Measurements from ENCODE around the gene CRB2. TPM values are rescaled to one million over a fixed set of nuclear protein-coding genes. Genes with fewer than 3 reads are reported as not detected.

The CRB2 gene
- polyA plus RNA-seq, 1 experiment = not detected

DNA sequence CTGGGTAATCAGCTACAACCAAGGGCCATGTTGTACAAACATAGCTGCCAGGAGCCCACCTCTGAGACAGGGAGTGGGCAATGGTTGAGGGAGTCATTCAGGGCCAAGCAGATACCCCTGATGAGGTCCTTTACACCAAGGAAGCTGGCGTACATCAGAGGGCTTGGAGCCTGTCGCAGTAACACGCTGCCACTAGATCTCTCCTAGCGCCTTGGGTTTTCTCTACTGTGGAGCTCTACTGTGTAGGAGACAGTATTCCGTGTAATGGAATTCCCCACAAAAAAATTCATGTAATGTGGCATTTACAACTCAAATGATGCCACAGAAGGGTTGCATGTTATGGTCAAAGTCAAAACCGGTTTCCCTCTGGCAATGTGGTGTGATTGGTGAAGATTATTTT is 41.4 kb upstream of the CRB2 start:
- ChIA-PET POLR2A (no interaction called here), CTCF (interaction anchor here (0.9 to 1.2 kb wide), 2 partner anchors 34 to 35 kb away, joined by 3 read pairs; no protein-coding TSS in a partner anchor)
- TF ChIP-seq CTCF (IDR thresholded peaks at IDR 0.05; ENCODE audit: insufficient read depth, low read depth, low read length) = no peak
- DNase-seq (ENCODE audit: low read depth) = no peak
- Histone ChIP-seq H3K27me3 (ENCODE audit: control insufficient read depth, insufficient read depth, low read length) (peaks cover 6% of the 10 kb centered on the region), H3K36me3 (ENCODE audit: control insufficient read depth, insufficient read depth, low read length) (no peaks in the 10 kb centered on the region), H3K4me3 (ENCODE audit: low read depth, low read length) (no peak overlapping the region)

DNA sequence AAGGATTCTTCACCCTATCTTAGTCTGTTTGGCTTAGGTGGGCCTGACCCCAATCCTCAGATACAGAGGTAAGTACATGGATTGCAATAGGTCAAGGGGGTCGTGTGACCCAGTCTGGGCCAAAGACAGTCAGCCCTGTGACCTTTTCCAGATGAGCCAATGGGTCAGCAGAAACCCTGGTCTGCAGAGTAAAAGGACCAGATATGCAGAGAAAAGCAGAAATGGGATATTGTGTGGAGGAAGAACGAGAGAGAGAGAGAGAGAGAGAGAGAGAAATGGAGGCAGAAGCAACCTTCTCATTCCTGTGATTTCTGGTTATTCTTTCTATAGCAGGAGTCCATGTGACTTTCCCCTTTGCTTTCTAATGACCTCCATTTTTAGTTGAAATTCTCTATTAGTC is 40.4 kb upstream of the CRB2 start:
- Histone ChIP-seq H3K36me3 (ENCODE audit: control insufficient read depth, insufficient read depth, low read length) (no peaks in the 10 kb centered on the region), H3K27me3 (ENCODE audit: control insufficient read depth, insufficient read depth, low read length) (peaks cover 6% of the 10 kb centered on the region), H3K4me3 (ENCODE audit: low read depth, low read length) (no peak overlapping the region)
- POLR2A ChIA-PET = no interaction called here
- TF ChIP-seq CTCF (IDR thresholded peaks at IDR 0.05; ENCODE audit: insufficient read depth, low read depth, low read length) = no peak
- DNase-seq (ENCODE audit: low read depth) = no peak
- CTCF ChIA-PET = no interaction called here

- H3K27me3 ChIP-seq (ENCODE audit: control insufficient read depth, insufficient read depth, low read length) = peaks cover 6% of the 10 kb centered on the region
Observed at GRCh38 chr9:123316053-123316718, 39.8 kb upstream of the CRB2 start.

DNA sequence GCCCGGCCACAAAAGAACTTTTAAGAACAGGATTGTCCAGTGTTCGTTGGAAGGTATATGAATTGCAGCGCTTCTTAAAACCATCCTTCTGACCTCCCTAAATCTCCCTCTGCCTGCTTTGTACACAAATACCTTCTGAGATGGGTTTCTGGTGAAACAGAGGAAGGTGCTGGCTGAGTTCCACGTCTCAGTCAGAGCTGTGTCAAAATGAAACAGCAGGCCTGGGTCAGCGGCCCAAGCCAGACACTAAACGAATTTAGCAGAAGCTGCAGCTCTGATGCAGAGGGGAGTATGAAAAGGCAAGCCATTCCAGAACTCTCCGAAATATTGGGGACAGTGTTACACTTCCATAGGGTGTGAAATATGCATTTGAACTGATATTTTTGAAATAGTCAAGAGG is 37.8 kb upstream of the CRB2 start:
- H3K4me3 ChIP-seq (ENCODE audit: low read depth, low read length) = no peak overlapping the region
- POLR2A ChIA-PET = no interaction called here
- no peaks in the 10 kb centered on the region for H3K36me3 ChIP-seq (ENCODE audit: control insufficient read depth, insufficient read depth, low read length)
- CTCF ChIA-PET = no interaction called here
- no peak for DNase-seq (ENCODE audit: low read depth)
- TF ChIP-seq CTCF (IDR thresholded peaks at IDR 0.05; ENCODE audit: insufficient read depth, low read depth, low read length) = no peak
- peaks cover 9% of the 10 kb centered on the region for H3K27me3 ChIP-seq (ENCODE audit: control insufficient read depth, insufficient read depth, low read length)

More at GRCh38 chr9:123316053-123316718, 39.8 kb upstream of the CRB2 start:
- DNase-seq (ENCODE audit: low read depth) = no peak
- H3K36me3 ChIP-seq (ENCODE audit: control insufficient read depth, insufficient read depth, low read length) = no peaks in the 10 kb centered on the region
- no peak overlapping the region for H3K4me3 ChIP-seq (ENCODE audit: low read depth, low read length)
- ChIA-PET POLR2A (no interaction called here), CTCF (no interaction called here)
- no peak for TF ChIP-seq CTCF (IDR thresholded peaks at IDR 0.05; ENCODE audit: insufficient read depth, low read depth, low read length)

DNA sequence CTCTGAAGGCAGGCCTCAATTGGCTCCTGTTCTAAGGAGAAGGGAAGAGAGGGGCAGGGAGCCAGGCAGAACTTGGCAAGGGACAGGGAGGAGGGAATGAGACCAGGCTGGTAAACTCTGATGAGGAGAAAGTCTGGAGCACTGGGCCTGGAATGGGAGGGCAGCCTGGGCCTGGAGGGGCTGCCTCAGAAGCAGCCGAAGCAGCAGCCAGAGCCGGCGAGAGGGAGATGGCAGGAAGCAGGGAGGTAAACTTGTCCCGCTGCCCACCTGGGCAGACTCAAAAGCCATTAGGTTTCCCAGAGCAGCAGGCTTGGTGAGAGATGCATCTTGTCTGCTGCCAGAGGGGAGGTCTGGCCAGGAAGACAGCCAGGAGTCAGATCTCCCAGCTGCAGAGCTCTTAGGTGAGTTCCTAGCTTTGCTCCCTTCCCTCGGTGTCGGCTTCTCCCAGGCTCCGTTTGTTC is 37.0 kb upstream of the CRB2 start:
- CTCF ChIA-PET = interaction anchor here (0.5 kb wide), 1 partner anchor 93 kb away, joined by 3 read pairs; no protein-coding TSS in a partner anchor
- no peak overlapping the region for H3K4me3 ChIP-seq (ENCODE audit: low read depth, low read length)
- no peak for TF ChIP-seq CTCF (IDR thresholded peaks at IDR 0.05; ENCODE audit: insufficient read depth, low read depth, low read length)
- POLR2A ChIA-PET = no interaction called here
- no peak for DNase-seq (ENCODE audit: low read depth)
- H3K36me3 ChIP-seq (ENCODE audit: control insufficient read depth, insufficient read depth, low read length) = no peaks in the 10 kb centered on the region
- H3K27me3 ChIP-seq (ENCODE audit: control insufficient read depth, insufficient read depth, low read length) = peaks cover 9% of the 10 kb centered on the region
